Ascending aorta (tissue), 2 donors: ENCODE measurements around the gene CNN3. TPM values are rescaled to one million over a fixed set of nuclear protein-coding genes. Genes with fewer than 3 reads are reported as not detected.

Experiments used
- DNase-seq, 2 donors: peaks; one replicate each; pipeline ENCODE4 v3.0.0-alpha.2; 2019; ENCODE audit warnings: low spot score in 2 of 2
- H3K27ac ChIP-seq, 2 donors: fragments of 200-600 bp; sonication (generic); one replicate each; pipeline ENCODE4 v1.5.1; 2016 to 2017; ENCODE audit warnings: mild to moderate bottlenecking in 1 of 2
- H3K27me3 ChIP-seq: fragments of 200-600 bp; sonication (generic); one replicate; pipeline ENCODE4 v1.5.1; 2017
- H3K36me3 ChIP-seq, 2 donors: fragments of 200-600 bp; sonication (generic); one replicate each; pipeline ENCODE4 v1.5.1; 2016
- H3K4me1 ChIP-seq, 2 donors: fragments of 200-600 bp; sonication (generic); one replicate each; pipeline ENCODE4 v1.5.1; 2016 to 2017; ENCODE audit warnings: mild to moderate bottlenecking in 1 of 2
- H3K4me3 ChIP-seq, 2 donors: fragments of 200-600 bp; sonication (generic); one replicate each; pipeline ENCODE4 v1.5.1; 2016 to 2017; ENCODE audit warnings: mild to moderate bottlenecking in 1 of 2
- H3K9me3 ChIP-seq, 2 donors: fragments of 200-600 bp; sonication (generic); one replicate each; pipeline ENCODE4 v1.5.1; 2016
- intact Hi-C: fragments of 100-400 bp; cut with DNase I; formaldehyde crosslinking; loops from one replicate; pipeline ENCODE4 v1.15.1; 2023
- total RNA-seq: library from RNA; depleted of rRNA; stranded (reverse); fragments of >200 nt; gene quantifications from one replicate; pipeline ENCODE4 v1.1.0, GENCODE V29; 2016
- TF ChIP-seq, protein P1 (sequence below), 3 experiments: fragments of 200-600 bp in 2 of 3; fragments of 450-650 bp in 1 of 3; sonication (generic) in 2 of 3; IDR thresholded peaks; one replicate each; pipeline ENCODE4 v1.5.1; 2016 to 2019; ENCODE audit warnings: antibody characterized with exemption in 3 of 3, mild to moderate bottlenecking in 1 of 3, moderate library complexity in 1 of 3

The CNN3 gene
- total RNA-seq, 1 donor from 2014 or later, result 362 TPM

DNA sequence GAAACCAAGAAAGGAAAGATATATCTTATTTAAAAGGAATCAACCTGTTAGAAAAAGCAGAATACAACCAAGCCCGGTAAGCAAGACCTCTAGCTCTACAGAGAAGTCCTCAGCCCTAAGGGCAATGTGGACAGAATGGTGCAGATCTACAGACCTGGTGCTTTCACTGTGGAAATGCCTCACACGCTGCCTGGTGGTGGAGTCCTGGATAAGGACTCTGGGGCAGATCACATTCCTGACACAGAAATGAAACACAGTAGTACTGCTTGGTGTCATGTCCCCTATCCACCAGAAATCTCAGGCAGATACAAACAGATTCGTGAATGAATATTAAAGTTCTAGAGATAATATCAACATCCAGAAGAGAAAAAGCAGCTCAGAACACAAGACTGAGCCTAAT, 6.8 kb downstream of the CNN3 start:
- TF ChIP-seq, protein P1, sequence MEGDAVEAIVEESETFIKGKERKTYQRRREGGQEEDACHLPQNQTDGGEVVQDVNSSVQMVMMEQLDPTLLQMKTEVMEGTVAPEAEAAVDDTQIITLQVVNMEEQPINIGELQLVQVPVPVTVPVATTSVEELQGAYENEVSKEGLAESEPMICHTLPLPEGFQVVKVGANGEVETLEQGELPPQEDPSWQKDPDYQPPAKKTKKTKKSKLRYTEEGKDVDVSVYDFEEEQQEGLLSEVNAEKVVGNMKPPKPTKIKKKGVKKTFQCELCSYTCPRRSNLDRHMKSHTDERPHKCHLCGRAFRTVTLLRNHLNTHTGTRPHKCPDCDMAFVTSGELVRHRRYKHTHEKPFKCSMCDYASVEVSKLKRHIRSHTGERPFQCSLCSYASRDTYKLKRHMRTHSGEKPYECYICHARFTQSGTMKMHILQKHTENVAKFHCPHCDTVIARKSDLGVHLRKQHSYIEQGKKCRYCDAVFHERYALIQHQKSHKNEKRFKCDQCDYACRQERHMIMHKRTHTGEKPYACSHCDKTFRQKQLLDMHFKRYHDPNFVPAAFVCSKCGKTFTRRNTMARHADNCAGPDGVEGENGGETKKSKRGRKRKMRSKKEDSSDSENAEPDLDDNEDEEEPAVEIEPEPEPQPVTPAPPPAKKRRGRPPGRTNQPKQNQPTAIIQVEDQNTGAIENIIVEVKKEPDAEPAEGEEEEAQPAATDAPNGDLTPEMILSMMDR (IDR thresholded peaks at IDR 0.05), result no peak
- Histone ChIP-seq H3K27ac (peak overlapping the region in 1 of 2 donors; percentile 25), H3K9me3 (no peaks in the 10 kb centered on the region), H3K4me3 (peak overlapping the region in 1 of 2 donors; percentile 98), H3K36me3 (no peaks in the 10 kb centered on the region), H3K4me1 (peaks cover 12 to 43% of the 10 kb centered on the region in 2 donors), H3K27me3 (no peaks in the 10 kb centered on the region)
- intact Hi-C loops, result no loop called here
- DNase-seq, result no peak

DNA sequence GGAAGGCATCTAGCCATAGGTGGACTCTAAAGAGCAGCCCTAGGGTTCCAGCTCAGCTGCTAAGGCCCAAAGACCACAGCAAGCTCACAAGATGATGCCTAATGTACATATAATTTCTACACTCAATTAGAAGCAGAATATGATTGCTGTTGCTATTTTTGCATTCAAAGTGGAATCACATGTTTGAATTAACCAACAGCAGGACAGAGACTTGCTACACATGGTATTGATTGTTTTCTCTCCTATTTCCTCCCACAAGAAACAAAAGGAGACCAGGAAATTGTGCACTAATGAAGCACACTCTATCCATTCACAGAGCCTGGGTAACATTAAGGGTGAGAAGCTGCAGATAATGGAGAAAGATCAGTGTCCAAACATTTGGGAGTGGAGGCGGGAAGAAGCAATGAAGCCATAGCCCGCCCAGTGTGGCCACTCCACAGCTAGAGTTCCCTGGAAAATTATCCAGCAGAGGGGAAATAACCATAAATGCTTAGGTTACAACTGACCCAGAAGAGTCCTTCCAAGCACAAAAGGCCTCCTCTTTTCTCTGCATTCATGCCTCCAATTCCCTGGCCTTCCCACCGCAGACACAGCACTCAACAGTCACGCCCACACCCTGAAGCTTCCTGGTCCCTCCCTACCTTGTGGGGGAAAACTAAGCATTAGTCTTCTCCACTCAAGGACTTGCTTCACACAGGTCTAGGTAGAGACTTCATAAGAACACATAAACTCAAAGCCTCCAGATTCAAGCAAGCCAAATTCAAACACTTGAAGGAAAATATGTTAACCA, 7.5 kb downstream of the CNN3 start:
- H3K4me3 ChIP-seq, result peak overlapping the region in 1 of 2 donors; percentile 98
- peaks cover 12 to 43% of the 10 kb centered on the region in 2 donors for H3K4me1 ChIP-seq
- H3K27me3 ChIP-seq, result no peaks in the 10 kb centered on the region
- H3K27ac ChIP-seq, result peak overlapping the region in 1 of 2 donors; percentile 25
- no peak for DNase-seq
- H3K9me3 ChIP-seq, result no peaks in the 10 kb centered on the region
- intact Hi-C loops, result no loop called here
- H3K36me3 ChIP-seq, result no peaks in the 10 kb centered on the region
- TF ChIP-seq, protein P1 (IDR thresholded peaks at IDR 0.05), result no peak

DNA sequence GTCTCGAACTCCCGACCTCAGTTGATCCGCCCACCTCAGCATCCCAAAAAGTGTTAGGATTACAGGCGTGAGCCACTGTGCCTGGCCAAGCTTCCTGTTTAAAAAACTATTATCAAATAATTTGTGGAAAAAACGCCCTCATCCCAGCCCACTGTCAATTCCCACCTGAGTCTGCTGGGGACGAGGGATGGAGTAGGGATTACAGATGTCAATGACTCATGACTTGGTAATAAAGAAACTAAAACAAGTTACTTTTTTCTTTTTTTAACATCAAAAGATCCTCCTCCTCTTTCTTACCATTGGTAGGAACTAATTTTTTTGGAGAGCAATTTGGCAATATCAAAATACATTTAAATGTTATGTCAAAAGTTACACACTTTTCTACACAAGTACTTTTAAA, 9.7 kb downstream of the CNN3 start:
- H3K4me3 ChIP-seq, result no peak overlapping the region
- no peaks in the 10 kb centered on the region for H3K9me3 ChIP-seq
- H3K27ac ChIP-seq, result no peak overlapping the region
- TF ChIP-seq, protein P1 (IDR thresholded peaks at IDR 0.05), result no peak
- no peaks in the 10 kb centered on the region for H3K36me3 ChIP-seq
- intact Hi-C loops, result no loop called here
- DNase-seq, result no peak
- H3K4me1 ChIP-seq, result peaks cover 3 to 44% of the 10 kb centered on the region in 2 donors
- no peaks in the 10 kb centered on the region for H3K27me3 ChIP-seq

DNA sequence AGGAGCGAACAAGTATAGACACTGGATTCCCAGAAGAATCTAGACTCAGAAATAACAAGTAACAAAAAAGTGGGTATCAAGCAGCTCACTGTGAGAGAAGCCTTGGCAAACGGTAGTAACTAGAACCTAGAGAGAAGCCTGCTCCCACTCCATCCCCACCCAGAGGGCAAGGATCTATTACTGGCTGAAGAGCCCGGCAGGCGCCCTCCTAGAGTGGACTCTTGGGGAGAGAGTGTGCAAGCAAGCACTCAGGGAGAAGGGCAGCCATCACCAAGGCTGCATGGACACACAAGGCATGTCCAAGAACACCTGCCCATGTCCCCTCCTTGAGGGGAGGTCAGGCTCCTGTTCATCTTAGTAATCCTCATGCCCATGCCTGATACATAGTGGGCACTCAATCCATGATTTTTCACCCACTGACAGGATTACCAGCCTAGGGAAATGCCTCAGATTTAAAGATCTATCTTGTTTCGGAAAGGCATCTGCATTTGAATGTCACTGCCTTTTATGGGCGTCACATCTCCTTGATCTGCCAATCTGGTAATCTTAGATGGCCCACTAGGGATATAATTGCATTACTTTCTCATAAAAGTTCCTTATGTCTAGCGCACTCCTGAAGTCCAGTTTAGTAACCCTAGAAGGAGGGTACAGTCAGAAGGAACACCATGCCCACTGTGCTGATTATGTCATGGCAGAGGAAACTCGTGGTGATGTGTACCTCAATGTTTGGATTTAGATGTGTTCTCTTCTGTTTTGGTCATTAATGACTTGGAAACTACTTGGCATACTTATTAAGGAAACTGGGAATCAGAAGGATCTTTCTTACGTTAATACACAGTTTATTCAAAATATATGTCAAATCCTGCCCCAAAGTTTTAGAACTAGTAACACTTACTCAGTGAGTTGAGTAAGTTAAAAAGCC, 14.4 kb downstream of the CNN3 start:
- H3K4me3 ChIP-seq, result no peak overlapping the region

DNA sequence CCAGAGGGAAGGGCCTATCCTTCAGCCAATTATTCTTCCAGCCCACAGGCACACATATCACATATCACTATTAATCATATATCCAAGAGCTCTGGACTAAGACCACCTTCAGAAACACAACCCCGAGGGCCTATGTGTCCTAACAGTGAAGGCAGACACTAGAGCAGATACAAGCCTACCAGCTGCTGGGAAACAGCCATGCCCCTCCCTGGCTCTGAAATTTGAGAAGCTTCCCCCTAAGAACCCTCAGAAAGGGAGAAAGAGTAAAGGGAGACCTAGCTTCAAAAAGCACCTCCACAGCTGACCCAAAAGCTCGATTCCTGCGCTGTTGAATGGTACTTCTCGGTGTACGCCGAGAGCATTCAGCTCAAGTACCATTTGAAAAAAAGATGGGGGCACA, 17.4 kb downstream of the CNN3 start:
- Histone ChIP-seq H3K27ac (no peak overlapping the region), H3K27me3 (no peaks in the 10 kb centered on the region), H3K9me3 (no peaks in the 10 kb centered on the region), H3K4me3 (no peak overlapping the region), H3K36me3 (peaks cover 2 to 7% of the 10 kb centered on the region in 2 donors), H3K4me1 (peaks cover 4 to 56% of the 10 kb centered on the region in 2 donors)
- intact Hi-C loops, result loop anchor here (5.0 kb wide), 1 partner anchor 57 kb away; no protein-coding TSS in a partner anchor
- no peak for DNase-seq
- TF ChIP-seq, protein P1 (IDR thresholded peaks at IDR 0.05), result no peak

More for the DNA sequence above, 14.4 kb downstream of the CNN3 start:
- intact Hi-C loops, result no loop called here
- Histone ChIP-seq H3K27me3 (no peaks in the 10 kb centered on the region), H3K36me3 (peaks cover 0 to 2% of the 10 kb centered on the region in 2 donors), H3K9me3 (no peaks in the 10 kb centered on the region), H3K27ac (peak overlapping the region in 1 of 2 donors; percentile 3), H3K4me1 (peaks cover 4 to 34% of the 10 kb centered on the region in 2 donors)
- TF ChIP-seq, protein P1 (IDR thresholded peaks at IDR 0.05), result no peak
- no peak for DNase-seq
